GM12892 (cell line): ENCODE measurements around the gene NCAPG2.

ENCODE experiments used
- POLR2A ChIP-seq: IDR thresholded peaks from 2 replicates; pipeline ENCODE4 v1.6.1; 2011; ENCODE audit warnings: low read depth, low read length, control low read depth
- POLR2AphosphoS5 ChIP-seq: IDR thresholded peaks from 2 replicates; pipeline ENCODE4 v1.6.1; 2011; ENCODE audit warnings: low read depth, low read length, control low read depth

DNA sequence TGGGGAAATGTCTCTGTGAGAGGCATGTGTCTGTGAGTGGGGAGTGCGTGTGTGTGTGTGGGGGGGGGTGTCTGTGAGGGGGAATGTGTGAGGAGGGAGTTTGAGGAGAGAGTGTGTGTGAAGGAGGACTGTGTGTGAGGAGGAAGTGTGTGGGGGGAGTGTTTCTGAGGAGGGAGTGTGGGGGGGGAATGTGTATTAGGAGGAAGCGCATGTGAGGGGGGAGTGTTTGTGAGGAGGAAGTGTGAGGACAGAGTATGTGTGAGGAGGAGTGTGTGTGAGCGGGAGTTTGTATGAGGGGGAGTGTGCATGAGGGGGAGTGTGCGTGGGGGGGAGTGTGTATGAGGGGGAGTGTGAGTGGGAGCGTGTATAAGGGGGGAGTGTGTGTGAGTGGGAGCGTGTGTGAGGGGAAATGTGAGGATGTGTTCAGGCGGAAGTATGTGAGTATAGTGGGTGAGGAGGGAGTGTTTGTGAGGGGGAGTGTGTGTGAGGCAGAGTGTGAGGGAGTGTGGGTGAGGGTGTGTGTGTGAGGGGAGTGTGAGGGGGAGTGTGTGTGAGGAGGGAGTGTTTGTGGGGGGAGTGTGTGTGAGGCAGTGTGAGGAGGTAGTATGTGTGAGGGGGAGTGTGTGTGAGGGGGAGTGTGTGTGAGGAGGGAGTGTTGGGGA, 95.2 kb downstream of the NCAPG2 start:
- TF ChIP-seq POLR2AphosphoS5 = no peak
- no peak for TF ChIP-seq POLR2A
